GM03348 (cell line): ENCODE data around the gene ARHGAP26.
"Not testable (repeated sequence)": the region's sequence is repeated elsewhere in the genome, so short reads cannot be mapped to it uniquely, and the experiment has no call there.

ENCODE experiments used
- DNase-seq: peaks from one replicate; pipeline ENCODE4 v3.0.0; 2012; ENCODE audit warnings: low spot score

Gene ARHGAP26

DNA sequence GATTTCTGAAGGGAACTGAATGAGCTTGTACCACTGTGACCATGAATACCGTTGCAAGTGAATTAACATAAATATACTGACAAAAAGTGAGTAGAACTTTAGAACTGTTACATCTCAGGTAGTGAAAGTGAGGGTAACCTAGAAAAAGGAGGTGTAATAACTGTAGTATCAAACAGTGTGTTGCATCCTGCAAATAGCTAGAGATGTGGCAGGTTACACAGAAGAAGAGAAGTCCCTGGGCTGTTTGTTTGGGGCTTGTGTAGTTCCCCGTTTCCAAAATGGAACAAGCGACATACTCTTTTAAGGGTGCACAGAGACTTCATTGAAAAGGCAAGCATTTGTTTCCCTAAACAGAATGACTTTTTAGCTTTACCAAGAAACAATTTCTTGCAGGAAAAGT is 418.5 kb downstream of the ARHGAP26 start:
- no peak for DNase-seq

DNA sequence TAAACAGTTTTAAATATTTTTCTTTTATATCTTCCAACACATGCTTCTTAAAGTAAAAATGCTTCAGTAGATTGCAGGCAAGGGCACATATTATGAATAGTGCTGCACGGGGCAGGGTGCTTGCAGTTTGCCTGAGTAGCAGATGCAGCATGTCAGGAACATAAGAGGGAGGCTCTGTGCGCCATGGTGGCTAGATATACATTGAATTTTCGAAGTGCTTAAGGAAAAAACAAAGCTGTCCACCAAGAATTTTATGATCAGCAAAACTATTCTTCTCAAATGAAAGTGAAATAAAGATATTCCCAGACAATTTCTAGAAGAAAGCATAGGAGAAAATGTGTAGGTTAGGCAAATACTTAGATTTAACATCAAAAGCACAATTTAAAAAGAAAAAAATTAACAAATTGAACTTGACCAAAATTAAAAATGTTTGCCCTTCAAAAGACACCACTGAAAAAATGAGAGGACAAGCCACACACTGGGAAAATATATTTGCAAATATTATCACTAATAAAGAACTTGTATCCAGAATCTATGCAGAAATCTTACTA is 420.2 kb downstream of the ARHGAP26 start:
- no peak for DNase-seq

DNA sequence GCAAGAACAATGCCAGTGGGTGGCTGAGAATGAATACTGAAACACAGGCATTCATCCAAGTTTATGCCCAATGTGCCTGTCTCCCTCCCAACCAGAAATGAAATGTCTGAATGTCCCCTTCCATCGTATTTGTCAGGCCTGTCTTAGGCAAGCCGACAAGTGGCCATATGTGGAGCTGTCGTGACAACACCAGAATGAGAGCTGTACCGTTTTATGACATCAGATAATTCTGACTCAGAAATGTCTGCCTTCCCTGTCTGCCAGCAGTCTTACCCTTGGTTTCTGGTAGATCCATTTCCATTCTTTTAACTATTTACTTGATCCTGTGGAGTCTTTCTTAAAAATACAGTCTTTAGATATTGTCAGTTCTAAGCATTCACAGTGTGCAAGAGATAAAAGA is 421.5 kb downstream of the ARHGAP26 start:
- no peak for DNase-seq

DNA sequence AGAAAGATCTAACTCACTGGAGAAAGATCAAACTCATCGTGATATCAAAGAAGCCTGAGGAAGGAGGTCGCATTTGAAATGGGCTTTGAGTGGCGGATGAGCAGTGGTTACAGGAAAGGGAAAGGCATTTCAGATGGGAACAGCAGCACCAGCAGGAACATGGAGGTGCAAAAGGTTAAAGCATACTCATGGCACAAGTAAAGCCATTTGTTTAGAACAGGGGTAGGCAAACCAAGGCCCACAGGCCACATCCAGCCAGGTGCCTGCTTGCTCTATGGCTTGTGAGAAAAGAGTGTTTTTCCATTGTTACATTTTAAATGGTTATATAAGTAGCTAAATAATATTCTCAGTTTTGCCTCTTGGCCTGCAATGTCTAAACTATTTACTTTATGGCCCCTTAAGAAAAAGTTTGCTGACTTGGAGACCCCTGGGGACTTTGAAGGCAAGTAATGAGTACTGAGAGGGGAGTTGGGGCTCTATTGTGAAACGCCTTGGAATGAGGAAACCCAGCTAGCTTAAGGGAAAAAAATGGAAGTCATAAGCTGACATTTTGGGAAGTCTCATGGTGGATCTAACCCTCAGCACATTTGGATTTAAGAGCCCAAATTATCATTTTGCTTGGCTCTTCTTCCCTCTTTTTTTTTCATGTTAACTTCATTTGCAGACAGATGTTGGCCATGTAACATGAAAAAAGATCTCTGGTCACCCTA is 422.2 kb downstream of the ARHGAP26 start:
- no peak for DNase-seq

DNA sequence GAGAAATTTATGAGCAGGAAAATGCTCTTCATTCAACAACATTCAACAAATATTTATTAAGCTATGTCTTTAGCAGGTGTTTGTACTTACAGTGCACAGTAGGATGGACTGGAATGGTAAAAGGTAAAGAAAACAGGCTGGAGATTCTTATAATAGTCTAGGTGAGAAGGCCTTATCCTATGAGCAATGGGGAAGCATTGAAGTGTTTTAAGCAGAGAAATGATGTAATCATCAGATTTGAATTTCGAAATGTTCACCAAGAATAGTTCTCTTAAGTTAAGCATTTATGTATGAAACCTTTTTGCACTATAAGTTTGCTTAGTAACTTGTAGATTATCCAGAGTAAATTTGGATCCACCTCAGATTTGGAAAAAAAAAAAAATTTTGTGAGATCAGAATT is 424.0 kb downstream of the ARHGAP26 start:
- DNase-seq = peak; percentile 12

DNA sequence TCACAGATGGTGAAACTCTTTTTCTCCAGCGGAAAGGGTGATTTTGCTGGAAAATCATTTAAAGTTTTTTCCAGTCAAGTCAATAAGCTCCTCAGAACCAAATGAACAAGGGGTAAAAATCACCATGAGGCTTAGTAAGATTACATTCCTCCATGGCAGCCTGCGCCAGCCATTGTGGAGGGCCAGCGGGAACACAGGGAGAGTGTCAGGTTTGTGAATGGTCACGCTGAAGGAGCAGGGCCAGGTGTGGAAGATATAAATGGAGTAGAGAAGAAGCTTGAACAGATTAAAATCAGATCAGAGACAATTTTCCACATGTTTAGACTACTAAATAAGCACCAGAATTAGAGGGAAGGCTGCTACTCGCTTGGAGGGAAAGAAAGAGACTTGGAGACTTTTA is 424.5 kb downstream of the ARHGAP26 start:
- no peak for DNase-seq

DNA sequence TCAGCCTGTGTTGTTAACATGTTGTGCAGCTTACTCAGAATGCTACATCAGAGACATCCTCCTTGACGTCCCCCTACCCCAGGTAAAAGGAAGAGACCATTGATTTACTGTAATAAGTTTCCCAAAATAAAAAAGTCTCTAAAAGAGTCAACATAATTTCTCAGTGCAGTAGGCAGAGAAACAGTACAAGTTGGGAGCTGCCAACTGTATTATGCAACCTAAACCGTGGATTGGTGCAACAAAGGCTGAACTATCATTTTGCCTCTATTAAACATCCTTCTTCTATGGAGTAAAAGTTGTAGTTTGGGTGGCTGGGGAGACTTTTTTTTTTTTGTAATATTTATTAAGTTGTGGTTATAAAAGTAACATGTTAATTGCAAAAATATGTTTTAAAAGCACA is 425.3 kb downstream of the ARHGAP26 start:
- DNase-seq = peak; percentile 60

DNA sequence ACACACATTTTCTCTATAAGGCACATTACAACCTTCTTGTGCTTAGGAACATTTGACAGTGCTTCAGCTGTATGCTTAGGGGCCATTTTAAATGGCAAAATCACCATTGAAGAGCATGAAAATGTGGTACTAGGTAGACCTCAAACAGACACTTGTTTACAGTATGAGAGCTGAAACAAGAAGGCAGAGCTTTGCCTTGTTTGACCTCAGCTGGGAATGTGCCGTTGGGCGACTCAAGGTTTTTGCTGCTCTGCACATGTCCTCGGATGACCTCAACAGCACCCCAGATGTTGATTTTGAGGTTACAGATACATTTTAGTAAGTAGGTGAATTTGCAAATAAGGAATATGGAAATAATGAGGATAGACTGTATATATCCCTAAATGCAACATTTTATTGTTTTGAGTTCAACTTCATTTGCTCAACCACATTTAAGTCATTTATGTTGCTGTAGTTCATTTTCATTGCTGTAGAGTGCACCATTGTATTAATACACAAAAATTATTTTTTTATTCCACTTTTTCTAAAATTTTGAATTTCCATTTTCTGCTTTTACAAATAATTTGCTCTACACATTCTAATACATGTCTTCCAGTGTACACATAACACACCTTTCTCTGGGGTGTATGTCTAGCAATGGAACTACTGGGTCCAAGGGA is 426.6 kb downstream of the ARHGAP26 start:
- DNase-seq = no peak

DNA sequence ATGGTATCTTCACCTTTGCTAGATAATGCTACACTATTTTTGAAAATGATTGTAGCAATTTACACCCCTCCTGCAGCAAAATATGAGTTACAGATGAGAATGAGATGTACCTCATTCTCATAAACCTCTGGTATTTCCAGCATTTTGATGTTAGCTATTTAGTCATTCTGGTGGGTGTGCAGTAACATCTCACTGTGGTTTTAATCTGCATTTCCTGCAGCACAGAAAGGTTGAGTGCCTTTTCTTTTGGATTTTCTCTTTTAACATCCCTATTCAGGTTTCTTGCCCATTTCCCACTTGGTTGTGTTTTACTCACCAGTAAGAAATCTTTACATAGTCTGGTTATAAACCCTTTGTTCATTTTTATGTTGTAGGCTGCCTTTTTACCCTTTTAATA is 427.1 kb downstream of the ARHGAP26 start:
- peak; percentile 34 for DNase-seq

DNA sequence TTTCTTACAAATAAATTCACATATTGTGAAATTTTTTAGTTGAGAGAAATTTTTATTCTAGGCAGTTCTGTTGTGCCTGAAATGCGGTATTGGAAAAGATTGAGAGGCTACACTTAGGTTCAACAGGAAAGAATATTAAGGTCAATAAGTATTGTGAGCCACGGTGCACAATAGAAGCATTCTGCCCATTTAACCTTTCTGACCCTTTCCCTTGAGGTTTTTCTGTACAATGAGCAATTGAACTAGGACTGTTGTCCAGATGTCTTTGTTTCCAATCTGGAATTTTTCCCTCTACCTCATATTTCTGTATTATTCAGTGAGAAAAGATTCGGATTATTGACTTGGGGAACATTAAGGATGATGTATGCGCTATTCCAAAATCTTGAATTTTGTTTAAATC is 428.2 kb downstream of the ARHGAP26 start:
- no peak for DNase-seq

DNA sequence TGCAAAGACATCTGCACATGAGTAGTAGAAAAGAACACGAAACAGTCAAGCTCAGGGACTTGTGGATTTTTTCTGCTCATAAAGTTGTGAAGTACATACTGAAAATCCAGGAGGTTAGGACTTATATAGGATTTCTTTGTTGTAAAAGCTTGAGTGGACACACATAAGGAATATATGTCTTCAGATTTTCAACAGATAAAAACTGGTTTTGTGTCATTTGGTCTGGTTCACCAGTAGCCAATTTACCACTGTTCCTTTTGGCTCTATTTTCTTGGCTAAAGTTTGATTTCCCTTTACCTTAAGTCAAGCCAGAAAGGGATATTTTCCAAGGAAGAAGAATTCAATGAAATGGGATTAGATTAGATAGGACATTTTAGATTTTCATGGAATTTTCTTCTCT is 429.0 kb downstream of the ARHGAP26 start:
- DNase-seq = no peak

DNA sequence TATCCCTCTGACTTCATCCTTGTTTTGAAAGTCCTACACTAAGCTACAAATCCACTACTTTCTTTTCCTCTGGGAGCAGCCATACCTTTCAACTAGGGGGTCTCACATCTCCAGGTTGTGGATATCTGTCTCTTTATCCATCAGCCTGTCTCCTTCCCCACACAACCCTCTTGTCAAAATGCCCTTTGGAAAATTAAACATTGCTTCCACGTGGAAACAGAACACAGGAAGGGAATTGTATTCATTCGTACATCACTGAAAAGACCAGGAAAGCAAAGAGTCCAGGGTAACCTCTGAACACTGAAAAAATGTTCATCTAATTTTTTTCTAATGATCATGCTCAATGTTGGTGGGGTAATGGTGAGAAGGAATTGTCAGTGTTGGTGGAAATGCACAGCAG is 429.7 kb downstream of the ARHGAP26 start:
- no peak for DNase-seq

DNA sequence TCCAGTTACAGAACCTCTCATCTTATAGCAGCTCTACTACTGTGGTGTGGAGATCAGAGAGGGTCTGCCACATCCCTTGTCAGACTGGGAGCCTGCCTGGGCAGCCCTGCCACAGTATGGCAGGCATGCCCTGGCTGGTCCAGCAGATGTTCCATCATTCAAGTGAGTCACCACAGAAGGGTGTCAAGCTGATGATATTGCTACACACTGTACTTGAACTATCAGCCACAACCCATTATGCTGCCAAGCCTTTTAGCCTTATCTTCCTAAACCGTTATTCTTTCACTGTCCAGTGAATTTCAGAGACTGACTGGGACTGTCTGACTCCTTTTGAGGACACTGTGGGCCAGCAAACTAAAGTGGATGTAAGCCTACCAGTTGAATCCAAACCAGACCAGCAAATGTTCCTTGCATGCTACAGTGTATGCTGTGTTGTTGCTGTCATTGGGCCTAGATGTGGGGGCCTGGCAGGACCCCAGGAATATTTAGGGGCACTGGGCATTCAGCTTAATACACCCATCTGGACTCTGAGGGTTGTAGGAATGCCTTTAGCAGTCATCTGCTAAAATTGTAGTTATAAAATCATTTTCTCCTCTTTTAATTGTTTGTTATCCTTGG is 430.7 kb downstream of the ARHGAP26 start:
- DNase-seq = peak; percentile 80

DNA sequence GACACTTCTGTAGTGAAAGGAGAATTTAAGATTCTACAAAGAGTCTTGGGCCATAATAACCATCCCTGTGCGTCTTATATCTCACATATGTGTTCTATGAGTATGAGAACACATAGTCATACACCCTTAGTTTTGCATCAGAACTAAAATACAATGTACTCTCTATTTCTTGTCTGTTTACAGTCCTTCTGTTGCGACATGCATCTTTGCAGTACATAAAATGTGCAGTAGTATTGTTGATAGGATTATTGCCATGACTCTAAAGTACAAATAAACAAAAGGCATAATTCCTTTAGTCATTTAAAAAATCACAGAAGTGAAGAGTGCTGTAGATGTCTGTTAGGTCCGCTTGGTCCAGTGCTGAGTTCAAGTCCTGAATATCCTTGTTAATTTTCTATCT is 431.4 kb downstream of the ARHGAP26 start:
- DNase-seq = no peak

DNA sequence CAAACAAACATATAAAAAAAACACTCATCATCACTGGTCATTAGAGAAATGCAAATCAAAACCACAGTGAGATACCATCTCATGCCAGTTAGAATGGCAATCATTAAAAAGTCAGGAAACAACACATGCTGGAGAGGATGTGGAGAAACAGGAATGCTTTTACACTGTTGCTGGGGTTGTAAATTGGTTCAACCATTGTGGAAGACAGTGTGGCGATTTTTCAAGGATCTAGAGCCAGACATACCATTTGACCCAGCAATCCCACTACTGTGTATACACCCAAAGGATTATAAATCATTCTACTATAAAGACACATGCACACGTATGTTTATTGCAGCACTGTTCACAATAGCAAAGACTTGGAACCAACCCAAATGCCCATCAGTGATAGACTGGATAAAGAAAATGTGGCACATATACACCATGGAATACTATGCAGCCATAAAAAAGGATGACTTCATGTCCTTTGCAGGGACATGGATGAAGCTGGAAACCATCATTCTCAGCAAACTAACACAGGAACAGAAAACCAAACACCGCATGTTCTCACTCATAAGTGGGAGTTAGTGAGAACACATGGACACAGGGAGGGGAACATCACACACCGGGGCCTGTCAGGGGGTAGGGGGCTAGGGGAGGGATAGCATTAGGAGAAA is 433.3 kb downstream of the ARHGAP26 start:
- DNase-seq = not testable (repeated sequence)

DNA sequence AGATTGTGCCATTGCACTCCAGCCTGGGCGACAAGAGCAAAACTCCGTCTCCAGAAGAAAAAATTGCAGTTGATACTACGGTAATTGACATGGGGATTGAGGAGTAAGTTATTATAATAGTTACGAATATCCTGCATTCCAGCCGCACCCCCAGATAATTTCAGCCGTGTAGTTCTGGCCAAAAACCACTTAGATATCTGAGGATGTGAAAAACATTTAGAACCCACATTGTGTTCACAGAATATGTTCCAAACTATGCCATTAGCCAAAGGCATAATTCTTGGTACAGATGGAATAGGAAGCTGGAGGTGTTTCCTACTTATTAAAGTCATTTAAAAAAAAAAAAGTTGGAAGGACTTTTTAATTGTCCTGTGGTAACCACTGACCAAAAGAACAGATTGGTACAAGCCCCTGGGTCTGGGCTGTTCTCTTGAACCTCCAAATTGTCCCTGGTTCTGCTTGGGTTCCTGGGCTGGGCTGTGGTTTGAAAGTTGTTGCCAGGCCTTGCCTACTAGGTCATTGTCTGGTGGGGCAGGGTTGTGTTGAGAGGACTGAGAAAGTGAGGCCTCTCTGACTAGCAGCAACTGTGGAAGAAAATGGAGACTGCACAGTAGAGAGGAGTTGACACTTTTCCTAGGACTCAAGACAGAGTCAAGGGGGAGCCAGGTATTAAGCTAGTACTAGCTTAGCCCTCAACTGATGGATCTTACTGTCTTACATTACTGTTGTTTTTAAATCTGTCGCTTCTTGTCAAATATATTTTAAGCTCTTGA is 434.5 kb downstream of the ARHGAP26 start:
- DNase-seq = no peak

DNA sequence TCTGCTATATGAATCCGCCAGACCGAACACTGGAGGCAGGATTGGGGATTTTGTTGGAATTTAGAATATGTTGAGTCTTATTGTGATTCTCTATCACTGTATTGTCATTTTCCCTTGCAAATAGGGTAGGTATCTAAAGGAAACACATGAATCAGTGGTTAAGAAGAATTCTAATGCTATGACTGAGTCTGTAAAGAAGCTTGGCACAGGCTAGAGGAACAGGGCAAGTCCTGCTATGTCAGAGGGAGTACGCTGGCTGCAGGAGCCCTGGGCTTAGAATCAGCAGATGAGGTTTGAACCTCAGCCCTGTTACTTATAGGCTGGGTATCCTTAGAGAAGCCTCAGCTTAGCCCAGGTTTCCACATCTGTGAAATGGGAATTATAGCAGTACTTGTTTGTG is 435.2 kb downstream of the ARHGAP26 start:
- DNase-seq = peak; percentile 83

DNA sequence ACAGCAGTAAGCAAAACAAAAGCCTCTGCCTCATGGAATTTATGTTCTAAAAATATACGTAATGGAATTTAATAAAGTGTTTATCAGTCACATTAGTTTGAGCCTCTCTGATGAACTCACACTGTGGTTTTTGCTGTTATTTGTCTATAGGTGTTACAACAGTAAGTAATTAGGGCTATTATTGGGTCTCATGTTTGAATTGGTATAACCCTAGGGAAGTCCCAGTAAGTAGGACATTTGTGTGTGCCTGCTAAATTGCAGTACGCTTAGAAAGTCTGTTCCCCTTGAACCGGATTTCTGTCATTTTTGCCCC is 435.7 kb downstream of the ARHGAP26 start:
- DNase-seq = no peak

DNA sequence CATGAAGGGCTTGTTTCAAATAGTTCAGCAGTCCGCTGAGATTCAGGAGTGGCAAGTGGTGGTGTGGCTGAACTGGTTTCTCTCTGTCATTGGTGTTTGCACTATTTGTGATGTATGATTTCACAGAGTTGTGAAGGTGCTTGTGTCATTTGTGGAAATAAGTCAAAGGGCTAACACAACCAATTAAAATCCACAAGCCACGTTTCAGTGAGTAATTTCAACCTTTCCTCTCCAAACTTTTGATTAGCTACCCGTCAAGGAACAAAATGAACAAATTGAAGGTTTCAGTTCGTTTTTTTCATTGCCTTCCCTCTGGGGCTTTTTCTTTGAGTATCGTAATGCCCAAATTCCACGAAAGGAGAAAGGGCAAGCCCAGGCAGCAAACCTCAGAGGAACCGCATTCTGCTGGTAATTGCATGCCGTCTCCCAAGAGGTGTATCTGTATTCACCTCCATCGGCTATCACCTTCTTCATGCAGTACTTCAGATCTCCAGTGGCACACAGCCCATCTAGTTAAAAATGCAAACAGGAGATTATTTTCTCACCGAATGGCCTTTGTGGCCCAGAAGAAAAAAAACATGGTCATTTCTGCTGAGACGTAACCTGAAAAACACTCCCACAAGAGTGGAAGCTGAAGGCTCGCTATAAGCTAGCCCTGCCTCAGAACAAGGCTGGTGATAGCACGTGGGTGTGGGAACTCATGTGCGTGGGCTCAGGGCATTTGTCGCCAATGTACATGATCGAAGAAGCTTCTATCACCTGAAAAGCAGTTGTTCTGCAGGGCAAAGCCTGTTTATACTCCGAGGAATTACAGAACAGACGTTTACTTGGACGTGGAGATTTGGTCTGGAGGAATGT is 436.2 kb downstream of the ARHGAP26 start:
- no peak for DNase-seq

DNA sequence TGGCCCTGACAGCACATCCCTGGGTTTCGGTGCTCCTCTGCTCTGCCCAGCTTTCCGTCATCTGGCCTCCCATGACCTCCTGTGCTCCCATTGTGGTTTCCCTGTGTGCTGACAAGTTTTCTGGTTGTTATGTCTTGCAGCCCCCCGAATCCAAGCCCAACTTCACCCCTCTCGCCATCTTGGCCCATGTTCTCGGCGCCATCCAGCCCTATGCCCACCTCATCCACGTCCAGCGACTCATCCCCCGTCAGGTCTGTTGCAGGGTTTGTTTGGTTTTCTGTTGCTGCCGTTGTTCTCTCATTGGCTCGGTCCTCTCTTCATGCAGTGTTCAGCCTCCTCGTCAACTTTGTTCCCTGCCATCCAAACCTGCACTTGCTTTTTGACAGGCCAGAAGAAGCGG is 436.9 kb downstream of the ARHGAP26 start:
- no peak for DNase-seq
